GM19438 (cell line): ENCODE results near the gene RAD23A.

Experiments used
- ATAC-seq: cut with Tn5 transposase; IDR thresholded peaks from one replicate; pipeline ENCODE4 v1.9.1; 2021; ENCODE audit warnings: low read depth; ENCODE audit not compliant: unreplicated experiment

Gene RAD23A

DNA sequence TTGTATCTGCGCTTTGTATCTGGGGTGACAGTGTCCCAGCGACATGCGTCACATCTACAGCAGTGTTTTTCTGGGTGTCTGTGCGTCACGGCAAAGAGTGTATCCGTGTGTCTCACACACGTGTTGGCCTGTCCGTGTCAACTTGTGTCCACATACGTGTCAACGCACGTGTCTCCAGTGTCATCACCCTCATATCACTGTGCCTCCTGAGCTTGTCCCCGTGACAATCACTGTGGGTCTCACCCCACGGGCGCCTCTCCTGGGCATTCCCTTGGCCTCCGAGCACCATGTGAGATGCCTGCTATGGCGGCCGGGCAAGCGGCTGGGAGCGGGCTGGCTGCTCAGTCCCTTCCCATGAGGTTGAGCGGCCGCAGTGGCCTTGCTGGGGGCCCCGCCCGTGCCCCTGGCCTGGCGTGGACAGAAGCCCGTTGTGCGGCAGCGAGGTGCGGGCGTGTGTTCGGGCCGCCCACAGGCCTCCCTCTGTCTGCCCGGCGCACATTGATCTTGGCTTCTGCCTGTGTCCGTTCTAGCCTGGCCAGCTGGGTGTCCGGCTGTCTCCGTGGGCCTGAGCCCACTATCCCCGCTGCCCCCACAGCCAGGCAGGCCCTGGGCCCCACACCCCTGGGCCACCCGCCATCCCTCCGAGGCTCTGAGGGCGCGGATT, 56.0 kb downstream of the RAD23A start:
- no peak for ATAC-seq

DNA sequence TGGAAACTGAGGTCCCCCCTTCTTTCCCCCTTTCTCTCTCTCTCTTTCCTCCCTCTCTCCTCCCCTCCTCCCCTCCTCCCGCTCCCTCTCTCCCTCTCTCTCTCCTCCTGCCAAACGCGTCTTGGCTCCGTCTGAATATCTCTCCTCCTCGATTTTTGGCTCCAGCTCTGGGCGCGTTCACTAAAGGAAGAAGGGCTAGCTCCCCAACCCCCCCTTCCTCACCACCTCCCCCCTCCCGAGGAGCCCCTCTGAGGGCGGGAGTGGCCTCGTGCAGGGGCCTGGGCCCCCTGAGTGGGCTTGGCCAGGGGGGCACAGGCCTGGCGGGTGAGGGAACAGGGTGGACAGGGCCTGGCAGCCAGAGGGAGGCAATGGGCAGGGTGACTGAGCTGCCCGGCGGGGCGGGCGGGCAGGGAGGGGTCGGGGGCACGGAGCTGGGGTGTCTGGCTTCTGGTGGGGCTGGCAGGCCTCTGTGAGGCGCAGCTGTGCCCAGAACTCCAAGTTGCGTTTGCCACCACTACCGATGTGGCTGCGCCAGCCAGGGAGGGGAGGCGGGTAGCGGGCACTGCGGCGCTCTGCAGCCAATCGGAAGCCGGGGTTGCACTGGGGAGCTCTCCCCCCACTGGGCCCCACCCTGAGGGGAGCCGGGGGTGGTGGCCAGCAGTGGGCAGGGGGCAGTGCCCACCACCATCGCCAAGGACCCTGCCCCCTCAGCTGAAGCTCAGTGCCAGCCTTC, 56.7 kb downstream of the RAD23A start:
- ATAC-seq: no peak

DNA sequence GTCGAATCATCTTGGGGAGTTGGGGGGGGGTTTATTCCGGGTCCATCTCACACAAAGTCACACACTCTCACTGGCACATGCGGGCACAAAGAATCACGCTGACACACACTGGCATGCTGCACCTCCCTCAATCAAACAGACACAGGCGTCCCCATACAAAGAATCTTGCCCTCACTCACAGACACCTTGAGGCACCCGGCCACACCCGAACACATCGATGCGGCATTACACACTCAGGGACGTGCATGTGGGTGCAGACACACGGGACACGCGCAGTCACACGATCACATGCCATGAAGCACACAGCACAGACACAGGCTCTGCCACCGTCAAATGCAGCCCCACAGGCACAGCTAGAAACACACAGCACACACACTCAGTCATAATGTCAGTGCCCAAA, 57.4 kb downstream of the RAD23A start:
- ATAC-seq: no peak
